ENCODE measurements around the gene COLGALT1. TPM values are rescaled to one million over a fixed set of nuclear protein-coding genes. Genes with fewer than 3 reads are reported as not detected.
A peak's percentile ranks its signal among the peaks of the same experiment; 100 is the strongest.

COLGALT1 gene
- total and polyA plus RNA-seq, 2 of the 8 experiments (the other 6 are each of a cell fraction or from before 2014, with no cell fraction given): 44.7 to 58.1 TPM

- 29% methylated on average over 9 of the region's 9 CpGs; no CpG with 5 or more reads in 1 of the 2 experiments for WGBS, 2 experiments (ENCODE audit: extremely low coverage in 1 of 2, insufficient coverage in 1 of 2, insufficient read length in 1 of 2, insufficient replicate concordance in 2 of 2, low coverage in 1 of 2, low lambda C conversion rate in 2 of 2, missing lambda C conversion rate in 1 of 2)
- Histone ChIP-seq H2BK5ac (ENCODE audit: low read depth, low read length) (no peak overlapping the region), H4K8ac (ENCODE audit: extremely low read depth, insufficient read depth, low read length) (no peak overlapping the region; the same call in 1 of the 2 replicates), H3K4me3 (ENCODE audit: extremely low read depth in 1 of 4, insufficient read depth in 2 of 4, low read depth in 3 of 4, low read length in 4 of 4) (peak overlapping the region in 3 of 4 experiments; percentile 3 to 44 (median 14); a peak in 5 of 8 replicates), H3K14ac (ENCODE audit: insufficient read length) (no peak overlapping the region), H3K4me1 (replicated peaks in 1 of 4; ENCODE audit: control insufficient read depth in 3 of 4, insufficient read depth in 4 of 4, low read length in 3 of 4) (peaks cover 5 to 14% (median 8%) of the 10 kb centered on the region in 4 experiments; a peak in 6 of 7 replicates), H4K20me1 (replicated peaks in 1 of 2; ENCODE audit: control insufficient read depth in 1 of 2, insufficient read depth in 2 of 2, low read length in 2 of 2) (peaks cover 0 to 4% of the 10 kb centered on the region in 2 experiments), H4K91ac (replicated peaks; ENCODE audit: insufficient read length, low read length) (no peak overlapping the region), H3K18ac (ENCODE audit: extremely low read depth, low read length) (no peak overlapping the region), H3K4me2 (ENCODE audit: insufficient read depth in 1 of 2, low read depth in 2 of 2, low read length in 2 of 2) (peak overlapping the region; percentile 15 to 60; a peak in 3 of 4 replicates), H3K36me3 (ENCODE audit: control insufficient read depth in 2 of 4, insufficient read depth in 4 of 4, low read length in 3 of 4) (no peaks in the 10 kb centered on the region), H2BK12ac (ENCODE audit: low read depth, low read length) (no peak overlapping the region), H2AK5ac (ENCODE audit: low read depth, low read length) (no peak overlapping the region), H3K9me3 (ENCODE audit: insufficient read depth in 2 of 2, low read depth in 1 of 2, low read length in 1 of 2) (no peaks in the 10 kb centered on the region), H2BK20ac (ENCODE audit: low read length) (no peak overlapping the region), H2BK15ac (ENCODE audit: low read length) (no peak overlapping the region), H2AFZ (ENCODE audit: low read length) (no peak overlapping the region), H3K9ac (replicated peaks in 1 of 4; ENCODE audit: extremely low read depth in 1 of 4, low read depth in 3 of 4, low read length in 3 of 4) (peak overlapping the region in 1 of 4 experiments; percentile 16; a peak in 3 of 7 replicates), H3K4ac (replicated peaks; ENCODE audit: insufficient read length, low read depth, low read length) (peak overlapping the region; percentile 74), H3K27ac (ENCODE audit: low read depth, low read length) (no peak overlapping the region), H3K79me2 (ENCODE audit: control insufficient read depth in 1 of 2, insufficient read depth in 2 of 2, low read length in 2 of 2) (no peaks in the 10 kb centered on the region), H3K56ac (replicated peaks; ENCODE audit: insufficient read length, low read depth, low read length) (no peak overlapping the region), H3K23ac (ENCODE audit: insufficient read length) (no peak overlapping the region), H3K23me2 (ENCODE audit: low read depth, low read length) (peaks cover 5% of the 10 kb centered on the region; the same call in 1 of the 2 replicates), H3K79me1 (ENCODE audit: low read depth, low read length) (no peaks in the 10 kb centered on the region), H2BK120ac (replicated peaks; ENCODE audit: low read depth, low read length) (no peak overlapping the region), H3K27me3 (replicated peaks in 1 of 4; ENCODE audit: control insufficient read depth in 3 of 4, extremely low read depth in 1 of 4, insufficient read depth in 3 of 4, low read length in 3 of 4) (no peaks in the 10 kb centered on the region; a peak in 1 of 7 replicates), H4K5ac (ENCODE audit: insufficient read length, low read depth, low read length) (no peak overlapping the region)
- POLR2A ChIA-PET (ENCODE audit: partially characterized antibody): no interaction called here
- TF ChIP-seq TAF7 (optimal IDR thresholded peaks at IDR 0.05; ENCODE audit: borderline replicate concordance, low read depth, low read length) (no peak), SP2 (IDR thresholded peaks at IDR 0.05; ENCODE audit: low read length) (no peak), TAF1 (IDR thresholded peaks at IDR 0.05; ENCODE audit: low read depth, low read length) (0 out of 2 replicates have a peak, but pooled peaks have one; percentile 30), SIRT6 (IDR thresholded peaks at IDR 0.05; ENCODE audit: low read length) (no peak), SIX5 (IDR thresholded peaks at IDR 0.05; ENCODE audit: low read depth, low read length) (no peak)
- DNase-seq (ENCODE audit: low read depth in 1 of 2, low spot score in 2 of 2): no peak
- CTCF ChIA-PET (ENCODE audit: partially characterized antibody): no interaction called here
- no peak for FAIRE-seq
These were observed 46.2 kb downstream of the COLGALT1 start for GRCh38 chr19:17601683-17602082.
